SK-N-SH treated with all-trans-retinoic acid at 6 μM for 48 hours (cell line): ENCODE data around the gene GADD45GIP1.

Experiments
- CREB5 ChIP-seq: fragments of 250-450 bp; sonication (Bioruptor Pico); IDR thresholded peaks from 2 replicates; pipeline ENCODE4 v1.5.1; 2020; ENCODE audit warnings: low read depth, mild to moderate bottlenecking, moderate library complexity
- PATZ1 ChIP-seq: fragments of 250-450 bp; sonication (Bioruptor Pico); IDR thresholded peaks from 2 replicates; pipeline ENCODE4 v1.8.0; 2020; ENCODE audit warnings: mild to moderate bottlenecking, moderate library complexity, borderline replicate concordance
- PPARA ChIP-seq: fragments of 250-450 bp; sonication (Bioruptor Pico); IDR thresholded peaks from 2 replicates; pipeline ENCODE4 v1.5.0; 2020; ENCODE audit warnings: mild to moderate bottlenecking, borderline replicate concordance

GRCh38 chr19:12907166-12907565 is 49.9 kb downstream of the GADD45GIP1 start:
- no peak for TF ChIP-seq PATZ1 (CRISPR knock-in tag)
- TF ChIP-seq PPARA (CRISPR knock-in tag): no peak
- TF ChIP-seq CREB5 (CRISPR knock-in tag): no peak
